HFFc6 (cell line): ENCODE results near the gene MICAL2. TPM values are rescaled to one million over a fixed set of nuclear protein-coding genes. Genes with fewer than 3 reads are reported as not detected.
A peak's percentile ranks its signal among the peaks of the same experiment; 100 is the strongest.

Experiments used
- DNase-seq: peaks from one replicate; pipeline ENCODE4 v3.0.0-alpha.2; 2018
- H3K27ac Mint-ChIP-seq: 2 replicates; pipeline ENCODE4 v1.8.0; 2020; ENCODE audit warnings: mild to moderate bottlenecking, mixed read lengths
- H3K27me3 Mint-ChIP-seq: 2 replicates; pipeline ENCODE4 v1.8.0; 2021; ENCODE audit warnings: mild to moderate bottlenecking, moderate library complexity, mixed read lengths; ENCODE audit not compliant: insufficient read depth
- H3K36me3 Mint-ChIP-seq: 2 replicates; pipeline ENCODE4 v1.8.0; 2021; ENCODE audit warnings: low read depth, mixed read lengths
- H3K4me1 Mint-ChIP-seq: 2 replicates; pipeline ENCODE4 v1.8.0; 2020; ENCODE audit warnings: low read depth, mixed read lengths
- H3K4me3 Mint-ChIP-seq: 2 replicates; pipeline ENCODE4 v1.8.0; 2020; ENCODE audit warnings: mild to moderate bottlenecking, moderate library complexity, mixed read lengths
- H3K9me3 Mint-ChIP-seq: 2 replicates; pipeline ENCODE4 v1.8.0; 2020; ENCODE audit warnings: mild to moderate bottlenecking, mixed read lengths
- CTCF ChIP-seq: fragments of 200-600 bp; sonication (generic); IDR thresholded peaks from 2 replicates; pipeline ENCODE4 v1.5.0; 2021; ENCODE audit warnings: antibody characterized with exemption, mild to moderate bottlenecking
- total RNA-seq, 6 experiments: library from RNA; stranded (reverse); fragmentation: NEBNext Ultra II Directional; extraction: Animal tissue kit (Norgen Biotek cat#: 25700); gene quantifications; 2 replicates in 1 of 6; 3 replicates in 5 of 6; pipeline ENCODE4 v1.2.3, GENCODE V29; 2021

Gene MICAL2
- total RNA-seq, 6 experiments from 2014 or later, result 199 to 252 (median 233) TPM

GRCh38 chr11:12237381-12237784 is 127.0 kb downstream of the MICAL2 start:
- Mint-ChIP-seq H3K36me3 (peaks cover 65% of the 10 kb centered on the region), H3K9me3 (no peaks in the 10 kb centered on the region), H3K27me3 (peaks cover 12% of the 10 kb centered on the region), H3K4me1 (peaks cover 69% of the 10 kb centered on the region), H3K4me3 (no peak overlapping the region), H3K27ac (peak overlapping the region; percentile 97)
- no peak for DNase-seq
- no peak for TF ChIP-seq CTCF

- Mint-ChIP-seq H3K4me1 (peaks cover 69% of the 10 kb centered on the region), H3K36me3 (peaks cover 65% of the 10 kb centered on the region), H3K27me3 (peaks cover 11% of the 10 kb centered on the region), H3K27ac (peak overlapping the region; percentile 77), H3K9me3 (no peaks in the 10 kb centered on the region), H3K4me3 (no peak overlapping the region)
- TF ChIP-seq CTCF, result no peak
- DNase-seq, result no peak
These were observed 128.0 kb downstream of the MICAL2 start for GRCh38 chr11:12238420-12238819.

GRCh38 chr11:12239396-12239795 is 129.0 kb downstream of the MICAL2 start:
- H3K4me3 Mint-ChIP-seq, result no peak overlapping the region
- H3K27ac Mint-ChIP-seq, result peak overlapping the region; percentile 77
- peaks cover 68% of the 10 kb centered on the region for H3K36me3 Mint-ChIP-seq
- H3K4me1 Mint-ChIP-seq, result peaks cover 69% of the 10 kb centered on the region
- H3K27me3 Mint-ChIP-seq, result peaks cover 13% of the 10 kb centered on the region
- no peaks in the 10 kb centered on the region for H3K9me3 Mint-ChIP-seq
- DNase-seq, result no peak
- no peak for TF ChIP-seq CTCF

- no peak for TF ChIP-seq CTCF
- Mint-ChIP-seq H3K36me3 (peaks cover 68% of the 10 kb centered on the region), H3K27me3 (peaks cover 14% of the 10 kb centered on the region), H3K4me3 (no peak overlapping the region), H3K4me1 (peaks cover 69% of the 10 kb centered on the region), H3K27ac (peak overlapping the region; percentile 77), H3K9me3 (no peaks in the 10 kb centered on the region)
- no peak for DNase-seq
These were observed 129.5 kb downstream of the MICAL2 start for GRCh38 chr11:12239804-12240371.

GRCh38 chr11:12240677-12241076 is 130.3 kb downstream of the MICAL2 start:
- H3K27ac Mint-ChIP-seq, result peak overlapping the region; percentile 40
- peaks cover 12% of the 10 kb centered on the region for H3K27me3 Mint-ChIP-seq
- no peaks in the 10 kb centered on the region for H3K9me3 Mint-ChIP-seq
- DNase-seq, result no peak
- peaks cover 66% of the 10 kb centered on the region for H3K36me3 Mint-ChIP-seq
- no peak for TF ChIP-seq CTCF
- H3K4me3 Mint-ChIP-seq, result no peak overlapping the region
- peaks cover 63% of the 10 kb centered on the region for H3K4me1 Mint-ChIP-seq

GRCh38 chr11:12241401-12241800 is 131.0 kb downstream of the MICAL2 start:
- no peak for DNase-seq
- H3K27ac Mint-ChIP-seq, result no peak overlapping the region
- no peaks in the 10 kb centered on the region for H3K9me3 Mint-ChIP-seq
- no peak overlapping the region for H3K4me3 Mint-ChIP-seq
- H3K27me3 Mint-ChIP-seq, result peaks cover 12% of the 10 kb centered on the region
- no peak for TF ChIP-seq CTCF
- peaks cover 56% of the 10 kb centered on the region for H3K4me1 Mint-ChIP-seq
- peaks cover 66% of the 10 kb centered on the region for H3K36me3 Mint-ChIP-seq
